GM12878 (cell line): Measurements from ENCODE around the gene GJC3. TPM values are rescaled to one million over a fixed set of nuclear protein-coding genes. Genes with fewer than 3 reads are reported as not detected.

ENCODE experiments used
- EGR1 ChIP-seq, 2 experiments: IDR thresholded peaks; 1 replicate in 1 of 2; 2 replicates in 1 of 2; pipeline ENCODE4 v1.6.1; 2011 to 2012; ENCODE audit warnings: low read depth in 2 of 2, low read length in 2 of 2, borderline replicate concordance in 1 of 2, mild to moderate bottlenecking in 1 of 2, moderate library complexity in 1 of 2
- MAX ChIP-seq: IDR thresholded peaks from 2 replicates; pipeline ENCODE4 v1.6.1; 2012; ENCODE audit warnings: low read depth, low read length, improper control_type of control experiment
- MEF2B ChIP-seq: fragments of 450-650 bp; IDR thresholded peaks from 2 replicates; pipeline ENCODE4 v1.6.1; 2018; ENCODE audit warnings: mild to moderate bottlenecking, moderate library complexity; ENCODE audit not compliant: partially characterized antibody, poor library complexity, severe bottlenecking
- PBX3 ChIP-seq: IDR thresholded peaks from 2 replicates; pipeline ENCODE4 v1.6.1; 2011; ENCODE audit warnings: mild to moderate bottlenecking, low read depth, low read length, moderate library complexity; ENCODE audit not compliant: insufficient replicate concordance
- SP1 ChIP-seq: IDR thresholded peaks from one replicate; pipeline ENCODE4 v1.6.1; 2011; ENCODE audit warnings: low read depth, low read length
- ZBTB33 ChIP-seq: fragments of 450-650 bp; IDR thresholded peaks from 2 replicates; pipeline ENCODE4 v1.6.1; 2017; ENCODE audit warnings: mild to moderate bottlenecking
- ZNF384 ChIP-seq: IDR thresholded peaks from 2 replicates; pipeline ENCODE4 v1.6.1; 2012; ENCODE audit warnings: low read depth, mild to moderate bottlenecking, low read length, improper control_type of control experiment, borderline replicate concordance
- ZSCAN29 ChIP-seq: fragments of 450-650 bp; IDR thresholded peaks from 2 replicates; pipeline ENCODE4 v1.6.1; 2017; ENCODE audit warnings: mild to moderate bottlenecking, moderate library complexity
- polyA plus RNA-seq, 11 experiments: library from polyadenylated mRNA; depleted of rRNA in 4 of 11; unstranded in 6 of 11; stranded (reverse) in 5 of 11; fragments of >200 nt; fragmentation: Nextera tagmentation in 4 of 11; fragmentation: Illumina TruSeq in 1 of 11; extraction: Ambion mirVana in 4 of 11; extraction: Trizol in 1 of 11; gene quantifications; 1 replicate in 1 of 11; 2 replicates in 10 of 11; pipeline versions ENCODE4 v1.2.1 to v1.2.3, GENCODE V29; 2011 to 2016; ENCODE audit warnings: inconsistent platforms in 2 of 11, missing spikeins in 2 of 11, low read depth in 1 of 11
- total RNA-seq, 4 experiments: library from RNA; depleted of rRNA in 3 of 4; stranded (reverse); fragments of >200 nt in 3 of 4; fragmentation: Illumina TruSeq in 1 of 4; extraction: Trizol in 1 of 4; gene quantifications; 2 replicates each; pipeline versions ENCODE4 v1.2.1 to v1.2.3, GENCODE V29; 2013 to 2021

GJC3 gene
- total and polyA plus RNA-seq, 10 of the 15 experiments (the other 5 are each of a cell fraction or from before 2014, with no cell fraction given): 0.06 to 0.18 (median 0.09) TPM; not detected in 6

- no peak for TF ChIP-seq ZBTB33
- TF ChIP-seq MAX: peak; percentile 68; the same call in 1 of the 2 replicates
- no peak for TF ChIP-seq ZNF384
- TF ChIP-seq SP1: no peak
- TF ChIP-seq EGR1 (IDR thresholded peaks at IDR 0.05; ENCODE audit: borderline replicate concordance in 1 of 2, low read depth in 2 of 2, low read length in 2 of 2): no peak
- peak; percentile 61 for TF ChIP-seq MEF2B
- TF ChIP-seq PBX3: peak; percentile 84
- no peak for TF ChIP-seq ZSCAN29
These were observed 10.2 kb downstream of the GJC3 start, which contains the start of gene TRIM4 (continued) for GRCh38 chr7:99918959-99919813.
